HG03378 (cell line): ENCODE measurements around the gene DNAJC1.

Experiments used
- ATAC-seq: cut with Tn5 transposase; IDR thresholded peaks from one replicate; pipeline ENCODE4 v1.9.1; 2021; ENCODE audit warnings: mild to moderate bottlenecking, moderate library complexity; ENCODE audit not compliant: unreplicated experiment

DNAJC1 gene

GRCh38 chr10:22010539-22010938 lies 7.0 kb upstream of the DNAJC1 start:
- ATAC-seq = no peak

- ATAC-seq = no peak
These were observed 2.9 kb upstream of the DNAJC1 start for GRCh38 chr10:22006379-22006884.

- ATAC-seq = no peak
These were observed 2.2 kb upstream of the DNAJC1 start for GRCh38 chr10:22005763-22006162.

GRCh38 chr10:22003964-22004281 lies 393 bp upstream of the DNAJC1 start:
- peak; percentile 3 for ATAC-seq

GRCh38 chr10:22002591-22003176 lies 846 bp downstream of the DNAJC1 start:
- peak; percentile 12 for ATAC-seq

- ATAC-seq = no peak
These were observed 8.0 kb downstream of the DNAJC1 start for GRCh38 chr10:21995557-21995956.

GRCh38 chr10:21993360-21994001 lies 10.0 kb downstream of the DNAJC1 start:
- no peak for ATAC-seq

GRCh38 chr10:21991785-21992184 lies 11.7 kb downstream of the DNAJC1 start:
- no peak for ATAC-seq

GRCh38 chr10:21990449-21990848 lies 13.1 kb downstream of the DNAJC1 start:
- no peak for ATAC-seq

GRCh38 chr10:21989453-21990154 lies 13.9 kb downstream of the DNAJC1 start:
- peak; percentile 82 for ATAC-seq

- no peak for ATAC-seq
These were observed 18.0 kb downstream of the DNAJC1 start for GRCh38 chr10:21985541-21985940.

GRCh38 chr10:21981118-21981517 lies 22.4 kb downstream of the DNAJC1 start:
- no peak for ATAC-seq

GRCh38 chr10:21980691-21981090 lies 22.8 kb downstream of the DNAJC1 start:
- ATAC-seq = no peak

- ATAC-seq = no peak
These were observed 25.2 kb downstream of the DNAJC1 start for GRCh38 chr10:21978191-21978862.

- no peak for ATAC-seq
These were observed 26.8 kb downstream of the DNAJC1 start for GRCh38 chr10:21976739-21977138.

- no peak for ATAC-seq
These were observed 27.2 kb downstream of the DNAJC1 start for GRCh38 chr10:21976280-21976679.

- ATAC-seq = no peak
These were observed 28.0 kb downstream of the DNAJC1 start for GRCh38 chr10:21975378-21975990.

- ATAC-seq = no peak
These were observed 30.9 kb downstream of the DNAJC1 start for GRCh38 chr10:21972584-21972983.

- no peak for ATAC-seq
These were observed 33.9 kb downstream of the DNAJC1 start for GRCh38 chr10:21969326-21970287.
